Aorta (tissue), 5 donors: ENCODE measurements around the gene PDAP1. TPM values are rescaled to one million over a fixed set of nuclear protein-coding genes. Genes with fewer than 3 reads are reported as not detected.

Source experiments
- ATAC-seq: fragments of 200-7000 bp; cut with Tn5 transposase; one replicate; pipeline ENCODE4 v1.9.1; 2022; ENCODE audit warnings: moderate library complexity; ENCODE audit not compliant: low FRiP score
- DNase-seq, 2 donors: peaks; one replicate each; pipeline ENCODE4 v3.0.0-alpha.2; 2020
- H3K27ac ChIP-seq, 2 donors: one replicate each; pipeline ENCODE4 v1.5.1; 2013; ENCODE audit warnings: low read length in 2 of 2, mild to moderate bottlenecking in 2 of 2, moderate library complexity in 2 of 2, control low read depth in 1 of 2, inconsistent platforms in 1 of 2, low read depth in 1 of 2
- H3K27me3 ChIP-seq, 2 donors: one replicate each; pipeline ENCODE4 v1.6.1; 2013; ENCODE audit warnings: control low read depth in 1 of 2, low read length in 1 of 2, mild to moderate bottlenecking in 1 of 2, moderate library complexity in 1 of 2; ENCODE audit not compliant: insufficient read depth in 2 of 2, control insufficient read depth in 1 of 2
- H3K36me3 ChIP-seq, 2 donors: one replicate each; pipeline ENCODE4 v1.6.1; 2013; ENCODE audit warnings: control low read depth in 1 of 2, low read length in 1 of 2, mild to moderate bottlenecking in 1 of 2; ENCODE audit not compliant: insufficient read depth in 2 of 2, control insufficient read depth in 1 of 2
- H3K4me1 ChIP-seq, 2 donors: one replicate each; pipeline ENCODE4 v1.6.1; 2013; ENCODE audit warnings: low read length in 2 of 2, control low read depth in 1 of 2, mild to moderate bottlenecking in 1 of 2, moderate library complexity in 1 of 2; ENCODE audit not compliant: insufficient read depth in 2 of 2, control insufficient read depth in 1 of 2
- H3K4me3 ChIP-seq, 2 donors: one replicate each; pipeline ENCODE4 v1.5.1; 2013; ENCODE audit warnings: low read length in 2 of 2, control low read depth in 1 of 2, mild to moderate bottlenecking in 1 of 2
- H3K9me3 ChIP-seq: one replicate; pipeline ENCODE4 v1.6.1; 2013; ENCODE audit warnings: mild to moderate bottlenecking, low read length; ENCODE audit not compliant: control insufficient read depth
- WGBS, 2 donors: extraction: QIAGEN DNeasy Blood & Tissue Kit; methylation state at CpG; one replicate each; pipeline ENCODE4 v1.1.7; 2013; 5-methylcytosine and 5-hydroxymethylcytosine counted together
- intact Hi-C, 2 donors: fragments of 100-400 bp; cut with DNase I; formaldehyde crosslinking; loops; one replicate each; pipeline versions ENCODE4 v1.14.2 to v1.15.0; 2022
- long read RNA-seq, 2 donors: library from polyadenylated mRNA; unstranded; transcript quantifications; one replicate each; pipeline ENCODE4 v2.0.0, GENCODE V29; 2020 to 2021
- polyA plus RNA-seq, 2 donors: library from polyadenylated mRNA; stranded (reverse); fragments of 200-250 nt; gene quantifications; one replicate each; pipeline ENCODE4 v1.2.3, GENCODE V29; 2013
- total RNA-seq, 2 donors: library from RNA; stranded (reverse); fragmentation: NEBNext Ultra II Directional; extraction: Animal tissue kit (Norgen Biotek cat#: 25700); gene quantifications; one replicate each; pipeline ENCODE4 v1.2.1, GENCODE V29; 2021
- donor health status: healthy with polysubstance abuse.
- donor health status: Bipolar disorder and iron deficiency.
- donor health status: DM: no; HTN: no; CAD: no.
- donor health status: DM: no; HTN: no; CAD: no.
- donor health status: DM: yes; HTN: yes; CAD: no.

PDAP1 gene, protein sequence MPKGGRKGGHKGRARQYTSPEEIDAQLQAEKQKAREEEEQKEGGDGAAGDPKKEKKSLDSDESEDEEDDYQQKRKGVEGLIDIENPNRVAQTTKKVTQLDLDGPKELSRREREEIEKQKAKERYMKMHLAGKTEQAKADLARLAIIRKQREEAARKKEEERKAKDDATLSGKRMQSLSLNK
- total RNA-seq: 10 to 100 TPM; 74.8 to 94.9 TPM
- 100 to 1,000 TPM; 174 to 223 TPM for polyA plus RNA-seq
- long read RNA-seq, donor 1, transcript PDAP1-201 (6 exons, 2,546 nt): major isoform, 119 of 161 reads
- long read RNA-seq, donor 1, partial matches to known transcripts: 12 of 161 reads
- long read RNA-seq, donor 1, other reads (novel, unspliced or antisense): 30 of 161 reads
- long read RNA-seq, donor 2, transcript PDAP1-201 (6 exons, 2,546 nt): major isoform, 19 of 47 reads
- long read RNA-seq, donor 2, partial matches to known transcripts: 4 of 47 reads
- long read RNA-seq, donor 2, other reads (novel, unspliced or antisense): 24 of 47 reads

DNA sequence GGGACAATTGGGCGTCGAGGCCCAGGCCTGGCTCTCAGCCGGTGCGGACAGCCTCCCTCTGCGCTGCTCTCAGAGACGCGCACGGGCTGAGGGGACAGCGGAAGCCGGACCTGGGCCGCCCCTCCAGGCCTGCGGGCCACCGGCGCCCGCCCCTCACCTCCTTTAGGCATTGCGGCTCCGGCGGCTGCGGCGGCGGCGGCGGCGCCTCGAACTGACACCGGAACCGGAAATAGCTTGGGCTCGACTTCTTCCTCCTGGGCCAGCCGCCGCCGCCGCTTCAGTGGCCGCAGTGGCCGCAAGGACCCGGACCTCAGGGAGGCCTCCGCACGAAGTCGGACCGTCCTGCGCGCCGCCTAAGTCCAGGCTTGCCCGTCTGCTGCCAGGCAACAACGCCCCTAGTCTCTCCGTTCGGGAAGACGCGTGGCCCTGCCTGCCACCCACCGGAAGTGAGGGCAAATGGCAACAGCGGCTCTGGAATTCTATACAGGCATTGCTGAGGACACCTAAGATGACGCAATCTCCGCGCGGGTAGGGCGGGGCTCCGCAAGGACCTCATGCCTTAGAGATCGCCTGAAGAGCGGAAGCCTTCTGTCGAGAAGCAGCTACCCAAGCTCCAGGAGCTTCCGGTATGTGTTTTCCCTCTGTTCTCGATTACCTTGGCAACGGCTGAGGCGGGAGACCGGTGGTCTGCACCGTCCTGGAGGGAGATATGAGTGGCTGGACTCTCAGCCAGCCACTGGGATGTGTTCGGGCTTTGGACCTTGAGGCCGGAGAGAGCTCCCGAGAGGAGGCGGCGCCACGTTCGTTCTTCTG lies at the start of gene PDAP1, which contains the start of gene BUD31:
PDAP1 (minus strand) TSS at position 219 of the 813 bp plus-strand sequence; CDS start at position 170, 49 bp downstream.
BUD31 (plus strand) TSS at position 591 of the 813 bp plus-strand sequence. CDS start 2,124 bp downstream, outside the sequence.
- WGBS, 2 donors: 0% methylated on average over 64 to 72 of the region's 72 CpGs
- H3K27me3 ChIP-seq: no peaks in the 10 kb centered on the region
- intact Hi-C loops: loop anchor here in 1 of 2 donors (2.0 to 10.0 kb wide), 2 partner anchors 34 to 374 kb away; partner anchors contain the start of gene ARPC1B
- peaks cover 0 to 3% of the 10 kb centered on the region in 2 donors for H3K4me1 ChIP-seq
- H3K4me3 ChIP-seq: peak within 1 kb of the TSS; percentile 67 to 73
- DNase-seq: peak; percentile 96 to 98
- H3K36me3 ChIP-seq: peaks cover 3 to 7% of the 10 kb centered on the region in 2 donors
- H3K27ac ChIP-seq: peak within 1 kb of the TSS; percentile 70 to 89
- ATAC-seq: peak; percentile 98
- no peaks in the 10 kb centered on the region for H3K9me3 ChIP-seq

DNA sequence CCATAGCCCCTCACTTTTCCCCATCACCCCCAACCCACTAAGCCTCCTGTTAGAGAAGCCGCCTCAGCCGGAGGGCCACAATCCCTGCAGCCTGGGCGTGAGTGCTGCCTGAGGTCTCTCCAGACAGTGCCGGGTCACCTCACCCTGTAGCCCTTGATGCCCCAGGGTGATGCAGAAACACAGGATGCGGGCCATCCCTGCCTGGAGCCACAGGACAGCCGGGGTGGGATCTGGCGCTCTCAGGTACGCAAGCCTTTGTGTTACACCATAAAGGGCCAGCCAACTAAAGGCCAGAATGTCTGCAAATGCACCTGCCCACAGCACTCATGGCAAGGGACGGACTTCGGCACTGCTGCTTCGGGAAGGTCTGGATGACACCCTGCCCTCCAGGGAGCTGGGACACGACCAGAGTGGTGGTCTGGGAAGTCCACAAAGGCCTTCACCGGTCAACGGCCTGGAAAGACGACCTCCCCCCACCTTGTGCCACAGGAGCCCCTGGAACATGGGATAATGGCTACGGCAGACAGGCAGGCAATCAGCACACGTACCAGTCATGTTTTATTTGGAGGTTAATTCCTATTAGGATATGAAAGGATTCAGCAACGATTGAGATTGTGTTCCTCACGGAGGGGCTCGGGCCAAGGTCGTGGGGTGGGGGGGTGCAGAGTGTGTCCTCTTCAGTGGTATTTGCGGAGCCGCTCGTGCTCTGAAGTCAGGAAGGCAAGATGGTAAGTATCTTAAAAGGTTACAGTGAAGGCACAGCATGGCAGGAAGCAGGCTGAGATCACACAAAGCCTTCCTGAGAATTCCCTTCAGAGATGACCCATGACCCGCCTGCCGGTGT lies 49.5 kb upstream of the PDAP1 start:
- Histone ChIP-seq H3K36me3 (peaks cover 0 to 9% of the 10 kb centered on the region in 2 donors), H3K9me3 (no peaks in the 10 kb centered on the region), H3K4me1 (no peaks in the 10 kb centered on the region), H3K4me3 (no peak overlapping the region), H3K27ac (no peak overlapping the region), H3K27me3 (no peaks in the 10 kb centered on the region)
- WGBS, 2 donors: 78 to 79% methylated on average over 26 of the region's 26 CpGs
- DNase-seq (no peak), ATAC-seq (no peak)
- intact Hi-C loops: no loop called here

DNA sequence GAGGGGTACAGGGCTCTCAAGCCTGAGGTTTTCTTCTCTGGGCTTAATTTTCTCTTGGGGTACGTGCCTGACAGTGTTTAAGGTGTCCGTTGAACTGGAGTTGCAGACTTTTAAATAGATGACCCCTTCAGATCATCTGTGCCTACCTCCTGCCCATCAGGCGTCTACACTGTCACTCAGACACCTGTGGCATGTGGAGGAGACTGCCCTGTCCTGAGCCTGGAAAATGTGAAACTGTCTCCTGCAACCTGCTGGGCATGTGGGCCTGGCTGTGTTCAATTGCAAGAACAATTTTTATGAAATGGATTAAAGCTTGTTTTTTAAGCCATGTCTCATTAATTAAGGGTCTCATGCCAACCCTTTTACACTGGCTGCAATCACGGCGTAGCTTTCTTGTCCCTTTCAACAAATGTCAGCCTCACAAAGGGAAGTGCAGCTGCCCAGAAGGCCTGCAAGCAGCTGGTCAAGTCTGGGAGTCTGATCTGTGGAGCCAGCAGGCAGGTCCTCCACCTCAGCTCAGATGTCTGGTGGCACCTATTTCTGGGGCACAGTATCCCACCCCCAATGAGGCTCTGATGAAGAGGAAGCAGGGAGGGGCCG lies 48.8 kb upstream of the PDAP1 start:
- ATAC-seq (no peak), DNase-seq (no peak)
- Histone ChIP-seq H3K4me3 (no peak overlapping the region), H3K36me3 (peaks cover 0 to 9% of the 10 kb centered on the region in 2 donors), H3K4me1 (no peaks in the 10 kb centered on the region), H3K27me3 (no peaks in the 10 kb centered on the region), H3K9me3 (no peaks in the 10 kb centered on the region), H3K27ac (no peak overlapping the region)
- WGBS, 2 donors: 70 to 72% methylated on average over 6 of the region's 6 CpGs
- intact Hi-C loops: no loop called here

DNA sequence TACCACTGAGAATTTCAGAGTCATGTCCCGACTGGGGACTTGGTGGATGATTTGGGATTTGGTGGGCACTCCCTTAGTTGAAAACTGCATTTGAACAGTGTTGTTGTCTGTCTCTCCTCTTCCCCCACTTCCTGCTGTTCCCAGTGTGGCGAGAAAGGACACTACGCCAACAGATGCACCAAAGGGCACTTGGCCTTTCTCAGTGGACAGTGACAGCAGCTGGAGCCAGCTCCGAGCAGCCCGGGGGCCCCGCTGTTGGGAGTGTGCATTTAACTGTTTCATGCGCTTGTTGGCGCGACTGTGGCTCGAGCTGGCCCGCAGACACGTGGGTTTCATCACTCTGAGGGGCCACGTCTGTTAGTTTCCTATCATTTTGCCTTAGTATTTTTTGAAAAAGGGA lies 47.9 kb upstream of the PDAP1 start:
- Histone ChIP-seq H3K27me3 (no peaks in the 10 kb centered on the region), H3K9me3 (no peaks in the 10 kb centered on the region), H3K27ac (no peak overlapping the region), H3K4me3 (no peak overlapping the region), H3K36me3 (peaks cover 0 to 9% of the 10 kb centered on the region in 2 donors), H3K4me1 (no peaks in the 10 kb centered on the region)
- 66 to 72% methylated on average over 13 of the region's 13 CpGs for WGBS, 2 donors
- no peak for ATAC-seq
- intact Hi-C loops: no loop called here
- no peak for DNase-seq

DNA sequence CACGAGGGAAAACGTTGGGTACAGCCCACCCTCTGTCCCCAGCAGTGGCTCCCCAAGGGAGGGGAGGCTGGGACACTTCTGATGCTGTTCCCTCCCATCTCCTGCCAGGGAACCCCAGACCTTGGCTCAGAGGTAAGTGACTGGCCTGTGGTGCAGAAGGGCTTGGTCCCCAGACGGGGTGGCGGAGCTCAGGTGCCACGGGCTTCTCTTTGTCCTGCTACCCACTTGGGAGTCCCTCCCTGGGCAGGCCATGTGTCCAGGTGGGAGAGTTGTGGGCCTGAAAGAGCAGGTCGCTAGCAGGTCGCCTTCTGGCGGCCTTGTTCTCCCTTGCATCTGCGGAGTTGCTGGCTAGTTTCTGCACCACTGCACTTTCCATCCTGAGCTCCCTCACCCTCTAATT lies 47.5 kb upstream of the PDAP1 start:
- Histone ChIP-seq H3K36me3 (peaks cover 0 to 9% of the 10 kb centered on the region in 2 donors), H3K9me3 (no peaks in the 10 kb centered on the region), H3K27me3 (no peaks in the 10 kb centered on the region), H3K4me1 (no peaks in the 10 kb centered on the region), H3K4me3 (no peak overlapping the region), H3K27ac (no peak overlapping the region)
- DNase-seq (no peak), ATAC-seq (no peak)
- 77 to 79% methylated on average over 9 of the region's 9 CpGs for WGBS, 2 donors
- intact Hi-C loops: no loop called here

DNA sequence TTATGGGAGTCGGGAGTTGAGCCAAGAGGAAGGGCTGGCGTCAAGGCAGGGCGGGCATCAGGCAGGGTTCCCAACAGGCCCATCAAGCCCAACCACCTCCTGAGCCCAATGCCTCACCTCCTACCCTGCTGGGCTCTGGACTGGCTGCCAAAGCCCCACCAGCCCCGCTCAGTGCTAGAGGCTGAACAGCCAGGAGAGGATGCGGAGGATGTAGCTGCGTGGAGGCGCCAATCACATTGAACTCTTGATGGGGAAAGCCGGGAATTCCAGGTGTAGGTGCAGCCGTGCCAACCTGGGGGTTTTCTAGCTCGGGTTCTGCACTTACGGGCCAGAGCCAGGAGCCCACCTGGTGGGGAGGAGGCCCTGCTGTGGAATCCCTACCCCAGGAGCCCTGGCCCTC lies 44.7 kb upstream of the PDAP1 start:
- no peak for ATAC-seq
- intact Hi-C loops: no loop called here
- peaks cover 0 to 6% of the 10 kb centered on the region in 2 donors for H3K36me3 ChIP-seq

DNA sequence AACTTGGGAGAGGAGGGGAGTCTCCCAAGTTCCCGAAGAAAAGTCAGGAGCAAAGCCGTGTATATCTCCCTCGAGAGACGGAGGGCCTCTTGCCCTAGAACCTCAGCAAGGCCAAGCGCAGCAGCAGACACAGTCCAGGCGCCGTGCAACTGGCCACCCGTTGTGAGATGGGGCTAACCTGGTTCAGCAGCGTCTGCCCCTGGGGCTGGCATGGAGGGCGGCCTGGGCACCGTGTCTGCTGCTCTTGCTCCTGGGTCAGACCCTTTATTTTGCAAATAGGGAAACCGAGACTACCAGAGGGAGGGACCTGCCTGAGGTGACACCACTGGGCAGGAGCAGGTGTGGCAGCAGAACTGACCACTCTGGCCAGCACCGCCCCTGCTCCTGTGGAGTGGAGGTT lies 44.1 kb upstream of the PDAP1 start:
- no peaks in the 10 kb centered on the region for H3K9me3 ChIP-seq
- DNase-seq: no peak
- no peak overlapping the region for H3K27ac ChIP-seq
- H3K4me3 ChIP-seq: no peak overlapping the region
- intact Hi-C loops: no loop called here
- H3K27me3 ChIP-seq: no peaks in the 10 kb centered on the region
- peaks cover 0 to 6% of the 10 kb centered on the region in 2 donors for H3K36me3 ChIP-seq
- 83 to 87% methylated on average over 13 of the region's 13 CpGs for WGBS, 2 donors
- no peaks in the 10 kb centered on the region for H3K4me1 ChIP-seq
- no peak for ATAC-seq

More for the DNA sequence above, 44.7 kb upstream of the PDAP1 start:
- no peak for DNase-seq
- Histone ChIP-seq H3K27me3 (no peaks in the 10 kb centered on the region), H3K4me1 (no peaks in the 10 kb centered on the region), H3K9me3 (no peaks in the 10 kb centered on the region), H3K27ac (no peak overlapping the region), H3K4me3 (no peak overlapping the region)
- 70 to 76% methylated on average over 11 of the region's 11 CpGs for WGBS, 2 donors

DNA sequence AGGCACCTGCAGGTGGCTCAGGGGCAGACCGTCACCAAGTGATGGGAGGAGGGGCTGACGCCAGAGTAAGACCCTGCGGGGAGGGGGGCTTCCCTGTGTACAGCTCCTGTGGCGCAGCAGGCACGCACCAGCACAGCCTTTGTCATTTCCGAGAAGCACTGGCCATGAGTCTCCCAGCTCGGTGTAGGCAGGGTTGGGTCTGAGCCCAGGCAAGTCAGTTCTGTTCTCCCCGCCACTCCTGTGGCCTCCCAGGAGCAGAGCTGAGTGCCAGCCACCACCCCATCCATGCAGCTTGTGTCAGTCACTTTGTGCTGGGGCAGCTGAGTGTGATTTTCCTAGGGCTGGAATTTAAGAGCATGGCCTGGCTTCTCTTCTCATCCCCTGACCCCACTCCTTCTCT lies 43.5 kb upstream of the PDAP1 start:
- DNase-seq: no peak
- Histone ChIP-seq H3K27me3 (no peaks in the 10 kb centered on the region), H3K27ac (no peak overlapping the region), H3K36me3 (peaks cover 0 to 6% of the 10 kb centered on the region in 2 donors), H3K9me3 (no peaks in the 10 kb centered on the region), H3K4me1 (no peaks in the 10 kb centered on the region), H3K4me3 (no peak overlapping the region)
- intact Hi-C loops: no loop called here
- 78 to 84% methylated on average over 8 of the region's 8 CpGs for WGBS, 2 donors
- ATAC-seq: no peak
